ENCODE data around the gene CNDP1. TPM values are rescaled to one million over a fixed set of nuclear protein-coding genes. Genes with fewer than 3 reads are reported as not detected.

CNDP1 gene
- polyA plus RNA-seq, 1 donor from 2014 or later: 2.1 TPM

- Histone ChIP-seq H2AFZ (ENCODE audit: low read depth, low read length) (no peak overlapping the region), H3K4me2 (ENCODE audit: low read length) (no peak overlapping the region), H4K20me1 (ENCODE audit: insufficient read depth) (no peaks in the 10 kb centered on the region), H3K27me3 (ENCODE audit: insufficient read depth, low read depth, low read length) (no peaks in the 10 kb centered on the region), H3K9ac (ENCODE audit: low read length) (no peak overlapping the region), H3K9me2 (ENCODE audit: insufficient read depth, low read length) (no peaks in the 10 kb centered on the region), H3K79me2 (replicated peaks; ENCODE audit: insufficient read depth, low read length) (no peaks in the 10 kb centered on the region), H3K27ac (ENCODE audit: low read length) (no peak overlapping the region), H3K9me3 (ENCODE audit: low read length) (no peaks in the 10 kb centered on the region), H3F3A (ENCODE audit: insufficient read depth, low read length, poor library complexity, severe bottlenecking) (no peaks in the 10 kb centered on the region), H3K4me3 (ENCODE audit: low read length) (no peak overlapping the region), H3K36me3 (ENCODE audit: insufficient read depth, low read length) (no peaks in the 10 kb centered on the region)
- TF ChIP-seq EZH2 (IDR thresholded peaks at IDR 0.05; ENCODE audit: borderline replicate concordance, insufficient read depth, low read length, poor library complexity, severe bottlenecking): no peak
- no peak for TF ChIP-seq TAF1 (IDR thresholded peaks at IDR 0.05; ENCODE audit: low read depth)
Measured at GRCh38 chr18:74562131-74562730, 27.9 kb downstream of the CNDP1 start.

- no peaks in the 10 kb centered on the region for H3K27me3 ChIP-seq (ENCODE audit: insufficient read depth, low read depth, low read length)
- no peaks in the 10 kb centered on the region for H3F3A ChIP-seq (ENCODE audit: insufficient read depth, low read length, poor library complexity, severe bottlenecking)
- H4K20me1 ChIP-seq (ENCODE audit: insufficient read depth): no peaks in the 10 kb centered on the region
- no peak overlapping the region for H3K4me3 ChIP-seq (ENCODE audit: low read length)
- no peak for TF ChIP-seq RAD21 (conservative IDR thresholded peaks at IDR 0.05)
- TF ChIP-seq POLR2AphosphoS5 (IDR thresholded peaks at IDR 0.05): no peak
- TF ChIP-seq CTCF (IDR thresholded peaks at IDR 0.05; ENCODE audit: poor library complexity, severe bottlenecking): no peak
- TF ChIP-seq SMC3 (conservative IDR thresholded peaks at IDR 0.05; ENCODE audit: poor library complexity): no peak
- no peak for TF ChIP-seq TAF1 (IDR thresholded peaks at IDR 0.05; ENCODE audit: low read depth)
- no peak for TF ChIP-seq REST (IDR thresholded peaks at IDR 0.05; ENCODE audit: borderline replicate concordance)
- TF ChIP-seq MXI1 (conservative IDR thresholded peaks at IDR 0.05; ENCODE audit: poor library complexity, severe bottlenecking): no peak
- no peak for TF ChIP-seq EP300 (conservative IDR thresholded peaks at IDR 0.05; ENCODE audit: poor library complexity, severe bottlenecking)
- no peak for TF ChIP-seq EZH2 (IDR thresholded peaks at IDR 0.05; ENCODE audit: borderline replicate concordance, insufficient read depth, low read length, poor library complexity, severe bottlenecking)
- no peak overlapping the region for H3K9ac ChIP-seq (ENCODE audit: low read length)
- no peaks in the 10 kb centered on the region for H3K9me2 ChIP-seq (ENCODE audit: insufficient read depth, low read length)
- no peaks in the 10 kb centered on the region for H3K9me3 ChIP-seq (ENCODE audit: low read length)
- H3K4me2 ChIP-seq (ENCODE audit: low read length): no peak overlapping the region
- H2AFZ ChIP-seq (ENCODE audit: low read depth, low read length): no peak overlapping the region
- no peaks in the 10 kb centered on the region for H3K36me3 ChIP-seq (ENCODE audit: insufficient read depth, low read length)
- H3K27ac ChIP-seq (ENCODE audit: low read length): no peak overlapping the region
- H3K79me2 ChIP-seq (replicated peaks; ENCODE audit: insufficient read depth, low read length): no peaks in the 10 kb centered on the region
Measured at GRCh38 chr18:74562775-74563174, 28.5 kb downstream of the CNDP1 start.
